HG02973 (cell line): ENCODE results near the gene MYOF.
"Not testable (repeated sequence)": the region's sequence is repeated elsewhere in the genome, so short reads cannot be mapped to it uniquely, and the experiment has no call there.

Source experiments
- ATAC-seq: cut with Tn5 transposase; IDR thresholded peaks from one replicate; pipeline ENCODE4 v1.9.1; 2021; ENCODE audit warnings: moderate library complexity; ENCODE audit not compliant: unreplicated experiment

MYOF gene

DNA sequence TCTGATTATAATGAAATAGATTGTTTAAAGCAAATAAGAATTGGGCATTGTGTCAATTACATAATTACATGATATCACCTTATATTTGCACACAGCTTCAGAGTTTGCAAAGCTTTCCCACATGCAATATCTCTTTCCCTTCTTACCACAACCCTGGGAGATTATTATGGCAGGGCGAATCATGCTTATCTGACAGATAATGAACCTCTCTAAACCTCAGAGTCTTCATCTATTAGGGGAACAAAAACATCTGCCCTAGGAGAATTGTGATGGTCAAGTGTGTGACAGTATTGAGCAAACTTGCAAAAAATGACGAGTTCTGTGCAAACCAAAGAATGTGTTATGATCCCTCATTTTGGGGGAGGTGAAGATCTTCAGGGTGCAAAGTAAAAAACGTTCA lies 90.0 kb downstream of the MYOF start:
- no peak for ATAC-seq

DNA sequence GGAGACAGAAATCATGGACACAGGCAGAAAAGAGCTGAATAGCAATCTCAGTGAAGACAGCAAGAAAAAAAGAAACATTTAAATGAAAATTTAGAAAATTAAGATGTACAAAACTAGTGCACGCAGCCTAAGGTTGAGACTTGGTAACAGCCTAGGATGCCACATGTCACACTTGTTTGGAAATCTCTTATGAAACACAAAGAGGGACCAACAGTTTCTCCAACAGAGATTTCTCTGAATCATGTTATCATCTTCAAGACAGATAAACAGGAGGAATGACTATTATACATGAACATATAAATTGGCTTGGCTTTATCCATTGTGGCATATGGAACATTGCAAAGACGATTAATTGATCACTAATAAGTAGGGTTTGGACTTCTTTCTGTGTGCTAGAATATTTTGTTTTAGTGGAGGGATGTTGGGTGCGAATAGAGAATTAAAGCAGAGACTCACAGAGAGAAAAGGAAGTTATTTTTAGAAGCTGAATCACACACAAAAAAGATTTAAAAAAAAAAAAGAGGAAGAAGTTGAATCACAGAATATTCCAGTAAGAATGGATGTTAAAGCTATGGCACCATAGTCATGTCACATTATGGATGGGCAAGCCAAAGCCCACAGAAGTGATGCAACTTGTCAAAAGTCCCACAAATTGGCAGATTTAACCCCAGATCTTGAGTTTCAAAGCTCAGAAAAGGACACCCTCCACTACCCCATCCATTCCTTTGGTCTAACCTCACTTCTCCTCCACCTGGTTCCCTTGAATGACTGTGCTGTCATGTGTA lies 91.6 kb downstream of the MYOF start:
- no peak for ATAC-seq

- ATAC-seq = no peak
These were observed 95.3 kb downstream of the MYOF start for GRCh38 chr10:93386631-93387369.

GRCh38 chr10:93385345-93385744 lies 96.8 kb downstream of the MYOF start:
- ATAC-seq = no peak

DNA sequence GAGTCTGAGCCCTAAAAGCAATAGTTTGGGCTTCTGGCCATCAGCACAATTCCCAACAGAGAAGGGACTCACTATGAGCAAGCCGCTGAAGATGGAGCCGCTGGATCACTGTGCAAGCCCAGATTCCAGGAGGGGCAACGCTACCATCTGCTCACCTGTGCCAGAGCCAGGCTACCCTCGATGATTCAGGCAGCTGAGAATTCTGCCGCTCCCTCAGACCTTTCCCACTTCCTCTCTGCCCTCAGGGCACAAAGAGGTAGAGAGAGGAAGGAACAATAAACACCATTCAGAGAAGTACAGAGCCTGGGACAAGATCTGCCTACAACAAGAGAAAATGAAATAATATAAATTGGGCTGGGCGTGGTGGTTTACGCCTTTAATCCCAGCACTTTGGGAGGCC lies 98.1 kb downstream of the MYOF start:
- ATAC-seq = no peak

DNA sequence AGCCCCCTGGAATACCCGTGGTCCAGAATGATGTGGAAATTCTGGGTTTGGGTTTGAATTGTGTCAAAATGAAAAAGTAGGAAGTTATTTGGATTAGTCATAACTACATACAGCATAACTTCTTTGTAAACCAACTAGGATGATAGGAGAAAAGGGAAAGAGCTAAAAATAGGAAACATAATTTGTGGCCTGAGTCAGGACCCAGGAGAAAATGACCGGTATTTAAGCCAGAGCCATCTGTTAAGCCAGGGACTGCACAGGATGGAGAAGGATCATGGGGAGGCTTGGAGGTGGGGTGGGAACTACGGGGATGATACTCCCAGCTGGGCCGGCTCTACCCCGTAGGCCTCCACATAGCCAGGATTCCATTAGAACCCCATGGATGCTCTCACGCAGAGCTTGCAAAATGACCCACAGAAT lies 98.6 kb downstream of the MYOF start:
- ATAC-seq = no peak

DNA sequence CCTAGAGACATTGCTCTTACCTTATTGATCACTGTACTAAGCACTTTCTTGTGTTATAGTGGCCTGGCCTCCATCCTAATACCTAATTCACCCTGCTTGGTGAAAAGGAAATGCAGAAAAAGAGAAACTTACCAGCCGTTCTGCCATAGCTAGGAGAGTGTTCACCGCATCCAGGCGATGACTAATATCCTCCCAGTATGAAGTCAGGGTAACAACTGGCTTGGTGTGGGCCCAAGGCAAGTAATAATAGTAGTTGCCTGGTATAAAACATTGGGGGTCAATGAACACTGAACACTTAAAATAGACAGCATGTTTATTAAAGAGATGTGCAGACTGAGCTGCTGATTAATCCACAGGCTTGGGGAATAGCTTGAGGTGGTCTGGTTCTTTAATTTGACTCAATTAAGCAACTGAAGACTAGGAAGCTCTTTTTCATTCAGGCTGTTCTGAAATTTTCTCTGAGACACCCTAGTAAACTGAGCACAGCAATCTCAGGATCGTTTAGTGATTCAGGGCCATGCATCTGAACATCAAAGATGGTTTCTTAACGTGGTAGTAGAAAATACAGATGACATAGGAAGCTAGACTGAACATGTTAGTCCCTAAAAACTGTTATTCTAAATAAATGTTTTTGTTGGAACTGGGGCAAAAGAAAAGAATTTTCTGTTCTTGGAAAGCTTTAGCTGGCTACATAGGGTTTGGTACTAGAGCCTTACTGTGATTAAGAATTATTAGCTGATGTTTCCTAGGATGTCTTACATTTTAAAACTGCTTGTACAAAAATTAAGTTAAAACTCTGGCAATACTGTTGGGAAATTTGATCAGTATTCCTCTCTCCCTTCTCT lies 102.2 kb downstream of the MYOF start:
- no peak for ATAC-seq

- ATAC-seq = no peak
These were observed 103.0 kb downstream of the MYOF start for GRCh38 chr10:93378997-93379730.

- no peak for ATAC-seq
These were observed 104.1 kb downstream of the MYOF start for GRCh38 chr10:93378039-93378438.

DNA sequence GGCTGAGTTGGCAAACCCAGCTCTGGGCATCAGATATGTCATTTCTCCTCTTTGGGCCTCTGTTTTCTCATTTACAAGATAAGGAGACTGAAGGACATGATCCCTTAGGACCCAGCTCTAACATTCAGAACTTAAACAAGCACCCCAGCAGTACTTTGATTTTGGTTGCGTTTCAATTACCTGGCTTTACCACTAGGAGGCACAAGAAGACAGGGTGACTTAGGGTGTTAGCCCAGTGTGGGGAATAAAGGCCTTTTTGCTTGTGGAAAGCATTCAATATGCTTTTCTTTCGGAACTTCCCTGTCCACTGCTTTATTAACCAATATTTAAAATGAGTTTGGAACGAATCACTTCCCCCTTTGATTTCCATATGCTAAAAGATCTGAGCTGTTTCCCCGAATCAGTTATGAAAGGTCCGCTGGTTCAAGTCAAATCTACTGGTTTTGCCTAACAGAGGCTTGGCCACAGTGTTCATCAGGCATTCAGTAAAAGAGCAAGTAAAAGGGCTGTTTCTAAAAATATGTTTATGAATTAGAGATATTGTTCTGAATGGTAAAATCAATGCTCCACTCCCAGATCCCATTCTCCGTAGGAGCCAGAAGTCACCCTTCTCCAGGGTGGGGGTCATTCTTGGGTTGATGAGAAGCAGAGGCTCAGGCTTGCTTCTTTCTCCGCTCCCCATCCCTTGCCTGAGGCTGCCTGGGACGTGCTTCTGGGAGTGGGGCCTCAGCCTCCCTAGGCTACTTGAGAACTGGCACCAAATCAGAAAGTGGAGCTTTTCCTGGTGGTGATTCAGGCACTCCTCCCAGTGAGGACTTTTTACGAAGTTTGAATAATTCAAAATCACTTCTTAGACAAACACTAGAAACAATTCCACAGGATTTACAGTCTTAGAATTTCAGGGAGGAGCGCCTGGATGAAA lies 105.5 kb downstream of the MYOF start:
- no peak for ATAC-seq

DNA sequence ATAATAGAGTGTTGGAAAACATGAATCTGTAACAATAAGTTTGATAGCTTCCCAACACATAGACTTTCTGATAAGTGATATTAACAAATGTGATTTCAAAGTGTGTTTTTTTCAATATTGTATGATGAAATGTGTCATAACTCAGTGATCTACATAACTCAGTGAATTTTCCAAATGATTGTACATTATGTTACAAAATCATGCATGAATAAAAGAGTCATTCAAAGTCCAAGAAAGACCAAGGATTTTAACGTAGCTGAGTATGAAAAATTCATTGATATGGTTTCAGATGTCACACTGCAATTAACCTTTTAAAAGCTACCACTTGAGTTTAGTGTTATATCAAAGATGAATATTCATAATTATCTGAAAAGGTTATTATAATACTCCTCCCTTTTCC lies 111.2 kb downstream of the MYOF start:
- ATAC-seq = no peak

DNA sequence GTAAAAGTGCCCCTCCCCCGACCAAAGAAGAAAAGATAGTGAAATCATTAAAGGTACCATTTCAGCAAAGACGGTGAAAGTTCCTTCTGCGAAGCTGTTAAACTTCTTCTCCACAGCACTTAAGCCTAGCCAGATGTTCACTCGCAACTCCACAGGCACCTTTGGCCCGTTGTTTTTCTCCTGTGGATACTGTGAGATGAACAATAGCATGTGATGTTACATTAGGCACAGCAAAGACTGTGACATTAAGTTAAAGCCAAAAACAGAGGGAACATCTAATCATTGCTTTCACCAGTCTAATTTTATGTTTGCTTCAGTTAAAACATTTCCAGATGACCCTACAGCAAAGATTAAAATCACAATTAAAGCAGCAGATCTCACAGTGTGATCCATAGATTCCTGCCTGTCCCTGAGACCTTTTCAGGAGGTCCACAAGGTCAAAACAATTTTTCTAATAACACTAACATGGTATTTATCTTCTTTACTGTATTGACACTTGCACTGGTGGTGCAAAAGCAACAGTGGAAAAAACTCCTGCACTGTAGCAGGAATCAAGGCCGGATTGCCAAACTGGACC lies 112.5 kb downstream of the MYOF start:
- no peak for ATAC-seq

DNA sequence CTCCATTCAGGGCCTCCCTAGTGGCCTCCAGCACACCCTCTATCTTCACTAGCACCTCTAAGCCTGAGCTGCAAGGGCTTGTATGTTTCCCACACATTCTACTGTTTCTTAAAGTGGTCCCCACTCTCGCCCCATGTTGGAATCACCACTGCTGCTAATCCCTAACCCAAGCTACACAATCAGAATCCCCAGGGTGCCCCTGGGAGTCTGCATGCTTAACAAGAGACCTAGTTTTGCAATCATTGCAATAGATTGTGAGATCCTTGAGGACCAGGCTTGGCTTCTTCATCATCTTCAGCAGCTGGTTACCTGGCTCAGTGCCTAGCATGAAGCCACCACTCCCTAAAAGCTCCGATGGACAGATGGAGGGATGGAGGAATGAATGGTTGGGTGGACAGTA lies 113.9 kb downstream of the MYOF start:
- no peak for ATAC-seq

GRCh38 chr10:93367664-93368063 lies 114.5 kb downstream of the MYOF start:
- no peak for ATAC-seq

GRCh38 chr10:93364966-93365365 lies 117.2 kb downstream of the MYOF start:
- ATAC-seq = no peak

- no peak for ATAC-seq
These were observed 118.1 kb downstream of the MYOF start for GRCh38 chr10:93363891-93364648.

- ATAC-seq = not testable (repeated sequence)
These were observed 123.7 kb downstream of the MYOF start for GRCh38 chr10:93358398-93358797.

DNA sequence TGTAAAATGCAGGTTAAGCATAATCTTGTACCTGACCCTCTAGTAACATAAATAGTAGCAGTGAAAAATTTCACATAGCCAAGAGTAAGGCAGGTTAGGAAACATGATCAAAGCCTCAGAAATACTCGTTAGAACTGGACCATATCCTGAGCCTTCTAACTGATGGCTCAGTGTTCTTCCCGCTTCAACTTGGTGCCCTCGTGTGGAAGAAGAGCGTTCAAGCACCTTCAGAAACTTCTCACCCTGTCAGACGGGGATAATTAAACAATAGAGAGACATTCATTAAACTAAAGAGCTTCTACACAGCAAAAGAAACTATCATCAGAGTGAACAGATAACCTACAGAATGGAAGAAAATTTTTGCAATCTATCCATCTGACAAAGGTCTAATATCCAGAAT lies 124.5 kb downstream of the MYOF start:
- no peak for ATAC-seq

- ATAC-seq = no peak
These were observed 125.6 kb downstream of the MYOF start for GRCh38 chr10:93356516-93356915.
